Ishikawa (cell line): ENCODE results near the gene XRCC3.

Experiments used
- CREB1 ChIP-seq: IDR thresholded peaks from 2 replicates; pipeline ENCODE4 v1.6.1; 2012; ENCODE audit warnings: low read depth
- EP300 ChIP-seq: IDR thresholded peaks from 2 replicates; pipeline ENCODE4 v1.6.1; 2012; ENCODE audit warnings: borderline replicate concordance
- NFIC ChIP-seq: IDR thresholded peaks from 2 replicates; pipeline ENCODE4 v1.6.1; 2012
- RAD21 ChIP-seq: IDR thresholded peaks from 2 replicates; pipeline ENCODE4 v1.6.1; 2012; ENCODE audit warnings: low read depth
- REST ChIP-seq: IDR thresholded peaks from 2 replicates; pipeline ENCODE4 v1.6.1; 2012; ENCODE audit warnings: low read depth, mild to moderate bottlenecking
- TAF1 ChIP-seq: IDR thresholded peaks from 2 replicates; pipeline ENCODE4 v1.6.1; 2012; ENCODE audit warnings: low read depth, mild to moderate bottlenecking
- TCF12 ChIP-seq: IDR thresholded peaks from 2 replicates; pipeline ENCODE4 v1.6.1; 2012; ENCODE audit warnings: low read depth
- YY1 ChIP-seq: IDR thresholded peaks from 2 replicates; pipeline ENCODE4 v1.6.1; 2012; ENCODE audit warnings: low read depth
- ZBTB7A ChIP-seq: IDR thresholded peaks from 2 replicates; pipeline ENCODE4 v1.6.1; 2012; ENCODE audit warnings: low read depth
- TF ChIP-seq, protein P1 (sequence below): IDR thresholded peaks from 2 replicates; pipeline ENCODE4 v1.6.1; 2012
- TF ChIP-seq, protein P2 (sequence below): IDR thresholded peaks from 2 replicates; pipeline ENCODE4 v1.6.1; 2012

DNA sequence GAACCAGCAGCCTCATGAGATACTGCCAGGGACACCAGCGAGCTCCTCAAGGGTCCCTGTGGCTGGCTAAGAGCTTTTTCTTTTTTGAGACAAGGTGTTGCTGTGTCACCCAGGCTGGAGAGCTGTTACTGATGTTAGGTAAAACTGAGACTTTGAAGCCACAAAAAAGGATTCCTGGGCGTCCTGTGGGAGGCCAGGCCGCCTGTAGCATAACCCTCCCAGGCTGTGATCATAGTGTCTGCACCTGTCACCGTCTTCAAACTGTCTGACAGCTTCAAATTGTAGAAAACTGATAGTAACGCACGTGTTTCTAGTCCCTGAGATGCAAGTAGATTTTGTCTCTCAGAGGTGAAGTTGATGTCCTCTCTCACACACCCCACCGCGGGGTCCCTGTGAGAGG lies 4.5 kb upstream of the XRCC3 start:
- TF ChIP-seq TAF1 (no peak), NFIC (no peak), REST (no peak), RAD21 (no peak), ZBTB7A (no peak), EP300 (no peak), YY1 (no peak), TCF12 (no peak), CREB1 (no peak)
- TF ChIP-seq, protein P1, sequence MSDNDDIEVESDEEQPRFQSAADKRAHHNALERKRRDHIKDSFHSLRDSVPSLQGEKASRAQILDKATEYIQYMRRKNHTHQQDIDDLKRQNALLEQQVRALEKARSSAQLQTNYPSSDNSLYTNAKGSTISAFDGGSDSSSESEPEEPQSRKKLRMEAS, result no peak
- TF ChIP-seq, protein P2, sequence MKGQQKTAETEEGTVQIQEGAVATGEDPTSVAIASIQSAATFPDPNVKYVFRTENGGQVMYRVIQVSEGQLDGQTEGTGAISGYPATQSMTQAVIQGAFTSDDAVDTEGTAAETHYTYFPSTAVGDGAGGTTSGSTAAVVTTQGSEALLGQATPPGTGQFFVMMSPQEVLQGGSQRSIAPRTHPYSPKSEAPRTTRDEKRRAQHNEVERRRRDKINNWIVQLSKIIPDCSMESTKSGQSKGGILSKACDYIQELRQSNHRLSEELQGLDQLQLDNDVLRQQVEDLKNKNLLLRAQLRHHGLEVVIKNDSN, result no peak
